NCI-H69 (cell line): Measurements from ENCODE around the gene RAB1B.
A peak's percentile ranks its signal among the peaks of the same experiment; 100 is the strongest.

Experiments
- DNase-seq: peaks from one replicate; lab custom pipeline; 2025; lab: John Stamatoyannopoulos, UW

The RAB1B gene

DNA sequence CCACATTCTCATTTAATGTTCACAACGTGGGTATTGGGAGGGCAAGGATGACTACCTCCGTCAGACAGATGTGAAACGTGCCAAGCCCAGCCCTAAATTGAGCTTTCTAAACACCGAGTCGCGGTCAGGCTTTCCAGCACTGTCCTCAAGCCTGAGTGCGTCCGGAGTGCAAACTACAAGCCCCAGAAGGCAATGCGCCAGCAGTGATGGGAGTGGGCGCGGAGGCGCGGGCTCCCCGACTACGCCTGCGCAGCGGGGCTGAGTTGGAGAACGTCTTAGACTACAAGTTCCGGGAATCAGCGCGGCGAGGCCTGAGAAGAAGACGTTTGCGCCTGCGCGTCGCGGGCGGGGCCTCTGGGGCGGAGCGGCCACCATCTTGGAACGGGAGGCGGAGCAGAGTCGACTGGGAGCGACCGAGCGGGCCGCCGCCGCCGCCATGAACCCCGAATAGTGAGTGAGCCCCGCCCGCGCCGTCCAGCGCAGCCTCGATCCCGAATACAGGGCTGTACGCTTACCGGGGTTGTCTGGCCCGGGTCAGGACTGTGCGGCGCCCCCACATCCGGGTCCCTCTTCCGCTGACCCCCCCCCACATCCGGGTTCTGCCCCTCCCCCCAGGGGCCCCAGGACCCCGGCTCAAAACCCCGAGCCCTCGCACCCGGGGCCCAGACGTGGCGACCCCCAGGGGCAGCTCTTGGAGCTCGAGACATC, at the start of gene RAB1B:
Gene RAB1B (plus strand): TSS at position 396 of the 708 bp plus-strand sequence. CDS start 41 bp downstream, at position 437.
- peak; percentile 100 for DNase-seq

- no peak for DNase-seq
These were observed 49.4 kb upstream of the RAB1B start for GRCh38 chr11:66218846-66219620.

- DNase-seq: no peak
These were observed 48.4 kb upstream of the RAB1B start for GRCh38 chr11:66219846-66220565.

DNA sequence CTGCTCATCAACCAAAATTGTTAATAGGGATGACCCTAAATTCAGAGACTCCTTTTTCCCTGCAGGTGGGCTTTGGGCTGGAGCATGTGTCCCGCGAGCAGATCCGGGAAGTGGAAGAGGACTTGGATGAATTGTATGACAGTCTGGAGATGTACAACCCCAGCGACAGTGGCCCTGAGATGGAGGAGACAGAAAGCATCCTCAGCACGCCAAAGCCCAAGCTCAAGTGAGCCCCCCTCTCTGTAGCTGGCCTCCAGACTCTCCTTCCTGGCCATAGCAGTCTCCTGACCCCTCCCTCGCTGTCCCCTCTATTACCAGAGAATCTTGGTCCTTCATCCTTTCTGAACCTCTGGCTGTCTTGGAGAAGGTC, 47.9 kb upstream of the RAB1B start:
- no peak for DNase-seq

- no peak for DNase-seq
These were observed 47.4 kb upstream of the RAB1B start for GRCh38 chr11:66221012-66221411.

DNA sequence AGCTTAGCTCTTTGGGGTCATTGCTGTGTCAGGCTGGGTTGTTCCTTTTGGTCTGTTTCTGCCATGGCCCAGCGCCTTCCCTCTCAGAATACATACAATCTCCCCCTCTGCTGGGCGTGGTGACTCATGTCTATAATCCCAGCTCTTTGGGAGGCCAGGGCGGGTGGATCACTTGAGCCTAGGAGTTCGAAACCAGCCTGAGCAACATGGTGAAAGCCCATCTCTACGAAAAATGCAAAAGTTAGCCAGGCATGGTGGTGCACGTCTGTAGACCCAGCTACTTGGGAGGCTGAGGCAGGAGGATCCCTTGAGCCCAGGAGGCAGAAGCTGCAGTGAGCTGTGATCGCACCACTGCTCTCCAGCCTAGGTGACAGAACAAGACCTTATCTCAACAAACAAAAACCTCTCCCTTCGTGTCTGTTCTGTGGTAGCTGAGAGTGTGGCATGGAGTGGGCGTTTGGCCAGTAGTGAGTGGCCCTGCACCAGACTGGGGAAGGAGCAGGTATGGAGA, 46.7 kb upstream of the RAB1B start:
- no peak for DNase-seq

DNA sequence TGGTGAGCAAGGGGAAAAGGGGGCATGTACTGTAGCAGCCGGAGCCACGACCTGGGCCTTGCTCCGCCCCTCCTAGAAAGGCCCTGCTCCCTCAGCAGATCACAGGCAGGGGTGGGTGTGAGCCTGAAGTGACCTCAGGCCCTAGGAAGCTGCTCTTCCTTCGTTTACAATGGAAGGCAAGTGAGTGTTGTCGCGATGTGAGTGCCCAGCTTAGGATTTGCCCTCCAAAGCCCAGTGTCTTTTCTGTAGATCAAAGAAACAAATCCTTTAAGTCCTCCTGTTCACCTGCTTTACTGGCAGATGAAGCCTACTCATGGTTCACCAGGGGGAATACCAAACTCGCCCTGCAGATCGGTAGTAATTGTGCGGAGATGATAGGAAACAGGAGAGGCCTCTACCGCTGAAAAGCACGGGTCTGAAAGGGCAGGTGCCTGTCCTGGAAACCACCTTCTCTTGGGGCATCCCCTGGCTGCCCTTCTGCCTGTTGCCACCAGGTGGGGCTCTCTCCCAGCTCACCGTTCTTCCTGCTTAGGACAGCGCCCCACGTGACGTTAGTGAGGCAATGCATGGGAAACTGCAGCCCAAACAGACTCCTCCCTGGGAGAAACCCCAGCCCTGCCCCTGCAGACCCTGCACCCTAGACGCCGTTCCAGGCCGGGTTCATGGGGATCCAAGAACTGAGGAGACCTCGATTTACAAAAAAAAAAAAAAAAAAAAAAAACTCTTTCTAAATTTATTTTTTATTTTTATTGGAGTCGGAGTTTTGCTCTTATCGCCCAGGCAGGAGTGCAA, 45.9 kb upstream of the RAB1B start:
- peak; percentile 96 for DNase-seq

GRCh38 chr11:66224226-66224855, 44.1 kb upstream of the RAB1B start:
- no peak for DNase-seq

DNA sequence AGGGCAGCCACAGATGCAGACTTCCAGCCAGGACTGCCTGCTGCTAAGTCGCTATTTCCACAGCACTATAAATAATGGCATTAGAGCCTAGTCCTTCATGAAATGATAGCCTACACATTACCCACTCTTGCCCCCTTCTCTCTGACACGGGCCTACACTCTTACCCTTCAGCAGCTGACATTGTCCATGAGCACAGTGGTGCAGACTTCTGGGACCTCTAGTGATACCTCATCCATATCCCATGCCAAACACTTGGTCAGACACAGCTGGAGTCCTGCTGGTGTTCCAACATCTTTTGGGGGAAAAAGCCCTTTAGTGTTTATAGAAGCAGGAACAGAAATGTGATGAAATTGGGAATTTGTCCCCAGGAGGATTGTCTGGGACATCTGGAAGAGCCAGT, 43.4 kb upstream of the RAB1B start:
- DNase-seq: peak; percentile 23

GRCh38 chr11:66226101-66226500, 42.3 kb upstream of the RAB1B start:
- DNase-seq: no peak

DNA sequence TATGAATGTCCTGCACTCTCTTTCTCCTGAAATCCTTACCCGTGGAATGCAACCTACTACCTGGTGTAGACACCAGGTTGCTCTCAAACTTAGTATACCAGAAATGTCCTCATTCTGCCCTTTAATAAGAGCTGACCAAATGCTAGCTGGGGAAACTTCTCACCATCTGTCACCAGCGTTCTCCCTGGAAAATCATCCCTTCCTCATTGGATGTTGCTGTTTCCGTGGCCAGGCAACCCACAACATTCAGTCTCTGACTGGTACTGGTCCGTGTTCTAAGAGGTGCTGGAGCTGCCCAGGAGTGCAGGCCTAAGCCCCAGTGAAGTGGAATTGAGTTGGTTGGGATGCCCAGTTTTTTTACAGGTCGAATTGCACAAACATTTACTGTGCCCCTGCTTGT, 40.7 kb upstream of the RAB1B start:
- no peak for DNase-seq

DNA sequence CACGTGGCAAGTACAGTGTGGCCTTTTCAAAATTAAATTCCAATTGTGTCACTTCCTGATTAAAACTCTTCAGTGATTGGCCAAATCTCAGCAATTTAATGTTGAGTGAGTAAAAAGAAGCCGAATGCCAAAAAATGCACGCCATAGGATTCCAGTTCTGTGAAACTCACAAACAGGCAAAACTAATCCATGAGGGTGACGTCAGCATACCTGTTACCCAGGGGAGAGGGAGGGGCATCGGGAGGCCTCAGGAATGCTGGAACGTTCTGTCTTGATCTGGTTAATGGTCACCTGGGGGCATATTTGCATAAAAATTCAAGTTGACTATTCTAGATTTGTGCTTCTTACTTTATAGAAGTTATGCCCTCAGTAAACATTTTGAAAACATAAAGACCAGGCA, 39.9 kb upstream of the RAB1B start:
- no peak for DNase-seq

DNA sequence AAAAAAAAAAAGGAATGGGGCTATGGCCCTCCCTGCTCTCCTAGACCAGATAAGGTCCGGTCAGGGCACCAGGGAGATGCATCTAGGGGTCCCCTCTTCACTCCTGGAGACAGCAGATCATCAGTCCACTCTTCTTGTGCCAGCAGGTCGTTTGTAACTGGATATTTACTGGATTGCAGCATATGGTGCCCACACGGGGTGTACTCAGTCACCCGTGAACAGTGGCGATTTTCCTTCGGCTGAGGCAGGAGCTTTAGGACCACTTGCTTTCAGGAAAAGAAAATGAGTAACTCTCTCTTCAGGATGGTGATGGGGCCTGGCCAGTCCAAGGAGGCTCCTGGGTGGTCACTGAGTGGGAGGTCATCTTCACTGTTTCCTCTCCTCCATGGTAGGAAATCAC, 38.3 kb upstream of the RAB1B start:
- peak; percentile 48 for DNase-seq

DNA sequence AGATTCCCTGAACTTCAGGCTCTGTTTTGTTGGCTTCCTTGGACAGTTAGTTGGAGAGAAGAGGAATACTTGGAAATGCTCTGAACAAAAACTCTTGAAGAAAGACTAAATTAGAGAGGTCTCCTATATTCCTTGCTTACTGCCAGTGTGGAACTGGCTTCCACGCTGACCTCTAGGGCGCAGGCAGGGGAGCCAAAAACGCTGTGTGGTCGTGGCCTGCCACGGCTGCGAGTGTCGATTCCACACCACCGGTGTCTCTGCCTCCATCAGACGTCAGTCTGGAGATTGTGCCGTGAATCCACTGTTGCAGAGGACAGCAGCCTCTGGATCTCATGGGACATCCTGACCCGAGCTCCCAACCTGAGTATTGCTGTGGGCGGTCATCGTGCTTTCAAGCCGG, 37.5 kb upstream of the RAB1B start:
- no peak for DNase-seq

DNA sequence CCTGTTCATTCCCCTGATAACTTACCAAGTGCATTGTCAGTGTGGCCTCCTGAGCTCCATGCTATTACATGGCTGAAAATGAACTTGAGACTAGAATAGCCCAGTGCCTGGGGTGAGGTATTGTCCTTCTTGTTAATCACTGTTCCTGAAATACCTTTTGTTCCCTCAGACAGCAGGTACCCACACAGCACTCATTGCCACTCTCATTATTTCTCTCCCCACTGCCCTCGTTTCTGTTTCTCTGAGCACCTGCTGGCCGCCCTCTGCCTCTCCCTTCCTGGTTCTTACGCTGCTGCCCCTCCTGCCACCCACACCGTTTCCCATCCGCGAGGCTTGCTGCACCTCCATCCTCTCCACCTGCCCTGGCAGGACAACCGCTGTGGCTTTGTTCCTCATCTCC, 36.9 kb upstream of the RAB1B start:
- DNase-seq: peak; percentile 90

DNA sequence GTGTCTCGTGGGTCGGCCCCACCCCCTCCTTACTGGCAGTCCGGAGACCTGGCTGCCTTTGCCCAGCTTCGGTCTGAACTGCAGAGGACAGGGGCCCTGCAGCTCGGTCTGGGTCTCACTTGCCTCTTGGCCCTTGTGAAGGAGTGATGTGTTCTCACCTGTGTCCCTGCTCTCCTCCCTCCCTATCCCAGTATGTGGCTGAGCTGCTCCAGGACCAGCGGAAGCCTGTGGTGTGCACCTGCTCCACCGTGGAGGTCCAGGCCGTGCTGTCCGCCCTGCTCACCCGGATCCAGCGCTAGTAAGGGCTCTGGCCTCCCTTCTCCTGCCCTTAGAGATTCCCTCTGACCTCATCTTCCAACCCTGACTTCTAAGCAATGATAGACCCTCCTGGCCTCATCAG, 35.7 kb upstream of the RAB1B start:
- no peak for DNase-seq

- DNase-seq: no peak
These were observed 35.1 kb upstream of the RAB1B start for GRCh38 chr11:66233301-66233700.

DNA sequence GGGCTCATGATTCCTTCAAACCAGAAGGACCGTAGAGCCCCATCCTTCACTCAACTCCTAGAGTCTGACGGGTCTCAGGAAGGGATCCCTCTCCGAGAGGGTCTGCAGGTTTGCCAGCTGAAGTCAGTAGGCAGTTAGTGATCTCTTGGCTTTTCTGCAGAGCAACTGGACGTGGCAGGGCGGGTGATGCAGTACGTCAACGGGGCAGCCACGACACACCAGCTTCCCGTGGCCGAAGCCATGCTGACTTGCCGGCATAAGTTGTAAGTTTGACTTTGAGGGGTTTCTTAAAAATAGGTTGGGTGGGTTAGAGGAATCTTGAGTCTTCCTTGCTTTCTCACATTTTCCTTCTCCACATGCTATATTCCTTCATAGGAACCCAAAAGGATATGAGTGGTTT, 33.3 kb upstream of the RAB1B start:
- DNase-seq: no peak

DNA sequence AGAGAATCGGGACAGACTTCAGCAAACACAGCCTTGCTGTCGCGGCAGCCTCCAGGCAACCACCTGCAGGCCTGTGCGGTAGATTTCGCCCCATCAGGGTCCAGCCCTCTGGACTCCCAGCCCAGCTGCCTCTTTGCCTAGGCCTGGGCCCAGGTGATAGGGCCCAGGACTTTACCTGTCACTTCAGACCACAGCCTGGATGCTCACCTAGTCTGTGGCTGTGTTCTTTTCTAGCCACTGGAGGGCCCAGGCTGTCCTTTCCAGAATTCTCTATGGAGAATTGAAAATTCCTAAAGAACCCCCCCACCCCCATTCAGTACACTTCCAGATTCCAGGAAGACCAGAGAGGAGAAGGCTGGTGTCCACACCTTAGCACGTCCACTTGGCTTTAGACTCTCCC, 30.6 kb upstream of the RAB1B start:
- no peak for DNase-seq

DNA sequence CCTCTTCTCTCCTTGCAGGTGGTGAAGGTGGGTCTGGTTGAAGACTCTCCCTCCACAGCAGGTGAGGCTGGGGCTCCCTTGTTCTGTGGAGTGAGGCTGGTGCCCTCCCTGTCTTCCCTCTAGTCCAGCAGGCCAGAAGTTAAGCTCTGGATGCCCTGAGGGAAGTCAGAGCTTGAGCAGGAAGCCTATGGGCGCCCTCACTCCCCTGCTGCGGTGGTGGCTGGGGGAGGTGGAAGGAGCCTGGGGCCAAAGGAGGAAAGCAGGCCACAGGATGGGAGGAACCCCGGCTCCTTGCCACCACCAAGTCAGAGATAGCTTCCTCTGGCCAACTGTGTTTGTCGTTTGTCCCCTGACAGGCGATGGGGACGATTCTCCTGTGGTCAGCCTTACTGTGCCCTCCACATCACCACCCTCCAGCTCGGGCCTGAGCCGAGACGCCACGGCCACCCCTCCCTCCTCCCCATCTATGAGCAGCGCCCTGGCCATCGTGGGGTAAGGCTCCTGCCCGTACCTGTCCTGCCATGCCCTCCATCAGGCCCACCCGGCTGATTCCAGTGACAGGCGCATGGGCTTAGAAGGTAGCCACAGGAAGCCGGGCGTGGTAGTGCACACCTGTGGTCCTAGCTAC, 29.5 kb upstream of the RAB1B start:
- no peak for DNase-seq

DNA sequence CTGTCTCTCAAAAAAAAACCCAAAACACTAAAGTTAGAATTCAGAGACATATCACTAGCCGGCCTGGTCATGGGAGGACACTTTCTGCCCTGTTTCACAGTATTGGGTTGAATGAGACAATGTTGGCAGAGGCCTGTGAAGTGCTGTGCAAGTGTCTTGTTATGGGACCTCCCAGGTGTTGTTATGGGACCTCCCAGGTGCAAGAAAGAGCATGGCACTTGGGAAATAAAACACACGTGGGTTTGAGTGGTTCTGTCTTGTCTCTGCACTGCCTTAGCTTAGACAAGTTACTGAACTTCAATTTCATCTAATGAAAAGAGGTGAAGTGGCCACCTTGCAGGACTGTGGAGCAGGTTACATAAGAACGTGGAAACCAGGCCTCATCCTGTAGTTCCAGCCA, 28.9 kb upstream of the RAB1B start:
- no peak for DNase-seq
